Transverse colon (tissue), 4 donors: ENCODE results near the gene MARCHF3.

Source experiments
- EP300 ChIP-seq: sonication (generic); formaldehyde crosslinking; IDR thresholded peaks from one replicate; pipeline ENCODE4 v1.6.1; 2017; ENCODE audit warnings: antibody characterized with exemption, low read depth
- POLR2AphosphoS5 ChIP-seq, 3 donors: sonication (generic); formaldehyde crosslinking; IDR thresholded peaks; one replicate each; pipeline ENCODE4 v1.6.1; 2016; ENCODE audit warnings: antibody characterized with exemption in 3 of 3
- TF ChIP-seq, protein P1 (sequence below), 5 experiments: fragments of 200-600 bp in 3 of 5; fragments of 450-650 bp in 2 of 5; sonication (generic) in 3 of 5; IDR thresholded peaks; 1 replicate in 2 of 5; 2 replicates in 3 of 5; pipeline ENCODE4 v1.5.1; 2016 to 2017; ENCODE audit warnings: antibody characterized with exemption in 5 of 5, inconsistent platforms in 3 of 5, mild to moderate bottlenecking in 2 of 5, moderate library complexity in 1 of 5

- TF ChIP-seq POLR2AphosphoS5 (IDR thresholded peaks at IDR 0.05) (no peak), EP300 (no peak)
- TF ChIP-seq, protein P1, sequence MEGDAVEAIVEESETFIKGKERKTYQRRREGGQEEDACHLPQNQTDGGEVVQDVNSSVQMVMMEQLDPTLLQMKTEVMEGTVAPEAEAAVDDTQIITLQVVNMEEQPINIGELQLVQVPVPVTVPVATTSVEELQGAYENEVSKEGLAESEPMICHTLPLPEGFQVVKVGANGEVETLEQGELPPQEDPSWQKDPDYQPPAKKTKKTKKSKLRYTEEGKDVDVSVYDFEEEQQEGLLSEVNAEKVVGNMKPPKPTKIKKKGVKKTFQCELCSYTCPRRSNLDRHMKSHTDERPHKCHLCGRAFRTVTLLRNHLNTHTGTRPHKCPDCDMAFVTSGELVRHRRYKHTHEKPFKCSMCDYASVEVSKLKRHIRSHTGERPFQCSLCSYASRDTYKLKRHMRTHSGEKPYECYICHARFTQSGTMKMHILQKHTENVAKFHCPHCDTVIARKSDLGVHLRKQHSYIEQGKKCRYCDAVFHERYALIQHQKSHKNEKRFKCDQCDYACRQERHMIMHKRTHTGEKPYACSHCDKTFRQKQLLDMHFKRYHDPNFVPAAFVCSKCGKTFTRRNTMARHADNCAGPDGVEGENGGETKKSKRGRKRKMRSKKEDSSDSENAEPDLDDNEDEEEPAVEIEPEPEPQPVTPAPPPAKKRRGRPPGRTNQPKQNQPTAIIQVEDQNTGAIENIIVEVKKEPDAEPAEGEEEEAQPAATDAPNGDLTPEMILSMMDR (IDR thresholded peaks at IDR 0.05), result no peak
Measured at GRCh38 chr5:126911986-126912385, 118.4 kb downstream of the MARCHF3 start.
